Spinal cord (tissue), 10 donors: ENCODE measurements around the gene TCN2. TPM values are rescaled to one million over a fixed set of nuclear protein-coding genes. Genes with fewer than 3 reads are reported as not detected.
A peak's percentile ranks its signal among the peaks of the same experiment; 100 is the strongest.
"Not testable (repeated sequence)": the region's sequence is repeated elsewhere in the genome, so short reads cannot be mapped to it uniquely, and the experiment has no call there.

ENCODE experiments used
- DNase-seq, 6 donors: peaks; one replicate each; pipeline versions ENCODE4 v3.0.0 to v3.0.0-alpha.2; 2013 to 2015; ENCODE audit warnings: low spot score in 6 of 6, low read depth in 4 of 6
- H3K27ac ChIP-seq: one replicate; pipeline ENCODE4 v1.5.1; 2013; ENCODE audit warnings: low read depth, low read length, control low read depth
- H3K27me3 ChIP-seq: one replicate; pipeline ENCODE4 v1.6.1; 2013; ENCODE audit warnings: low read length; ENCODE audit not compliant: control insufficient read depth, insufficient read depth
- H3K36me3 ChIP-seq: one replicate; pipeline ENCODE4 v1.6.1; 2013; ENCODE audit warnings: low read length; ENCODE audit not compliant: control insufficient read depth, insufficient read depth
- H3K4me1 ChIP-seq: one replicate; pipeline ENCODE4 v1.6.1; 2013; ENCODE audit warnings: low read length; ENCODE audit not compliant: control insufficient read depth, insufficient read depth
- H3K4me3 ChIP-seq: one replicate; pipeline ENCODE4 v1.5.1; 2013; ENCODE audit warnings: low read depth, low read length, control low read depth
- H3K9me3 ChIP-seq: one replicate; pipeline ENCODE4 v1.6.1; 2013; ENCODE audit warnings: low read length; ENCODE audit not compliant: control insufficient read depth, insufficient read depth
- WGBS: methylation state at CpG from one replicate; pipeline ENCODE4 v1.1.5; 2013; ENCODE audit warnings: missing lambda C conversion rate; ENCODE audit not compliant: insufficient coverage; 5-methylcytosine and 5-hydroxymethylcytosine counted together
- polyA plus RNA-seq, 2 donors: library from polyadenylated mRNA; unstranded; fragments of 120-200 nt; gene quantifications; one replicate each; pipeline ENCODE4 v1.2.1, GENCODE V29; 2013; ENCODE audit not compliant: insufficient read length in 2 of 2
- total RNA-seq, 2 donors: library from RNA; depleted of rRNA in 1 of 2; stranded (reverse); fragments of 120-200 nt in 1 of 2; fragments of >200 nt in 1 of 2; gene quantifications; one replicate each; pipeline versions ENCODE4 v1.2.3 to v1.2.4, GENCODE V29; 2013 to 2014
- donor health status: healthy.

Gene TCN2
- total and polyA plus RNA-seq, 4 donors = 29.9 to 118 (median 47.3) TPM

DNA sequence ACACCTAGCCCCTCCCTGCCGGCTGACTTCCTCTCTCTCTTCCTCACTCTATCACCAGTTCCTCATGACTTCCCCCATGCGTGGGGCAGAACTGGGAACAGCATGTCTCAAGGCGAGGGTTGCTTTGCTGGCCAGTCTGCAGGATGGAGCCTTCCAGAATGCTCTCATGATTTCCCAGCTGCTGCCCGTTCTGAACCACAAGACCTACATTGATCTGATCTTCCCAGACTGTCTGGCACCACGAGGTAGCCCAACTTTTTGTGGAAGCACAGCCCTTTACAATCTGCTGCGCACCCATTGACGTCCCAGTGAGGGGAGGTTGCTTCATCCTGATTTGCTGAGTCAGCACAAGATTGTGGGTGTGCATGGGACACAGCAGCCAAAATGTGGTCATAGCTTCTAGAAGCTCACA lies 8.6 kb downstream of the TCN2 start:
- peaks cover 86% of the 10 kb centered on the region for H3K36me3 ChIP-seq
- no peaks in the 10 kb centered on the region for H3K4me1 ChIP-seq
- WGBS = 93% methylated on average over 7 of the region's 7 CpGs
- no peak overlapping the region for H3K4me3 ChIP-seq
- H3K27me3 ChIP-seq = no peaks in the 10 kb centered on the region
- H3K9me3 ChIP-seq = no peaks in the 10 kb centered on the region
- no peak for DNase-seq
- no peak overlapping the region for H3K27ac ChIP-seq

DNA sequence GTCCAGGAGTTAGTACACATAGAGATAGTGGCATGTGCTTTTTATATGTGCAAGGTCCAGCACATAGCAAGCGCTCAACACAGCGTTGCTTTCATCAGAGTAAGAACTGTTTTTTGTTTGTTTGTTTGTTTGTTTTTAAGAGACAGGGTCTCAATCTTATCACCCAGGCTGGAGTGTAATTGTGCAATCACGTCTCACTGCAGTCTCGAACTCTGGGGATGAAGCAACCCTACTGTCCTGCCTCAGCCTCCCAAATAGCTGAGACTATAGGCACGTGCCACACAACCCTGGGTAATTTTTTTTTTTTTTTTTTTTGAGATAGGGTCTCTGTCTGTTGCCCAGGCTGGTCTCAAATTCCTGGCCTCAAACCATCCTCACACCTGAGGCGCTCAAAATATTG lies 10.8 kb downstream of the TCN2 start:
- Histone ChIP-seq H3K27ac (no peak overlapping the region), H3K4me1 (no peaks in the 10 kb centered on the region), H3K36me3 (peaks cover 89% of the 10 kb centered on the region), H3K9me3 (no peaks in the 10 kb centered on the region), H3K4me3 (no peak overlapping the region), H3K27me3 (no peaks in the 10 kb centered on the region)
- no peak for DNase-seq
- WGBS = 100% methylated on average over 1 of the region's 6 CpGs

DNA sequence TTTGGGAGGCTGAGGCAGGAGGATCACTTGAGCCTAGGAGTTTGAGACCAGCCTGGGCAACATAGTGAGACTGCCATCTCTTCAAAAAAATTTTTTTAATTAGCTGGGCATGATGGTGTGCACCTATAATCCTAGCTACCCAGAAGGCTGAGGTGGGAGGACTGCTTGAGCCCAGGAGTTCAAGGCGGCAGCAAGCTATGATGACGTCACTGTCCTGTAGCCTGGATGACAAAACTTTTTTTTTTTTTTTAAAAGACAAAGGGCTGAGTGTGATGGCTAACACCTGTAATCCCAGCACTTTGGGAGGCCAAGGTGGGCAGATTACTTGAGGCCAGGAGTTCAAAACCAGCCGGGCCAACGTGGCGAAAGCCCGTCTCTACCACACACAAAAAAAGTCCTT lies 12.9 kb downstream of the TCN2 start:
- not testable (repeated sequence) for H3K27me3 ChIP-seq, H3K27ac ChIP-seq, H3K4me3 ChIP-seq, H3K9me3 ChIP-seq, H3K4me1 ChIP-seq, DNase-seq
- peaks cover 72% of the 10 kb centered on the region for H3K36me3 ChIP-seq
- 93% methylated on average over 2 of the region's 6 CpGs for WGBS

DNA sequence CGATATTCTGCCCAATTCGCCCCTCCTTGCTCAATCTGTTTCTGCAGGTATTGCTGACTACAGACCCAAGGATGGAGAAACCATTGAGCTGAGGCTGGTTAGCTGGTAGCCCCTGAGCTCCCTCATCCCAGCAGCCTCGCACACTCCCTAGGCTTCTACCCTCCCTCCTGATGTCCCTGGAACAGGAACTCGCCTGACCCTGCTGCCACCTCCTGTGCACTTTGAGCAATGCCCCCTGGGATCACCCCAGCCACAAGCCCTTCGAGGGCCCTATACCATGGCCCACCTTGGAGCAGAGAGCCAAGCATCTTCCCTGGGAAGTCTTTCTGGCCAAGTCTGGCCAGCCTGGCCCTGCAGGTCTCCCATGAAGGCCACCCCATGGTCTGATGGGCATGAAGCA lies 19.4 kb downstream of the TCN2 start:
- peaks cover 15% of the 10 kb centered on the region for H3K4me1 ChIP-seq

DNA sequence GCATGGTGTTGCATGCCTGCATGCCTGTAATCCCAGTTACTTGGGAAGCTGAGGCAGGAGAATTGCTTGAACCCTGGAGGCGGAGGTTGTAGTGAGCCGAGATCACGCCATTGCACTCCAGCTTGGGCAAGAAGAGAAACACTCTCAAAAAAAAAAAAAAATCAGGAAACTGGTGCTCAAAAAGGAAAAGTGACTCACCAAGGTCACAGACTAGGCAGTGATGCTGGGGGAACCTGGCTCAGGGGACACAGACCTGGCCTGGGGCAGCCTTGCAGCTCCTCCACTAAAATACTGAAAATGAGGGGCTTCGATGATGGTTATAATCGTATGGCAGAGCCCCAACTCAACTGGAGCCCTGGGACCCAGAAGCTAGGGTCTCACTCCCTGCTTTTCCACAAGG lies 20.5 kb downstream of the TCN2 start:
- no peak for DNase-seq
- no peak overlapping the region for H3K4me3 ChIP-seq
- H3K9me3 ChIP-seq = no peaks in the 10 kb centered on the region
- no peaks in the 10 kb centered on the region for H3K27me3 ChIP-seq
- 100% methylated on average over 5 of the region's 5 CpGs for WGBS
- no peak overlapping the region for H3K27ac ChIP-seq
- H3K4me1 ChIP-seq = peaks cover 15% of the 10 kb centered on the region
- peaks cover 30% of the 10 kb centered on the region for H3K36me3 ChIP-seq

More for the DNA sequence above, 19.4 kb downstream of the TCN2 start:
- Histone ChIP-seq H3K36me3 (peaks cover 41% of the 10 kb centered on the region), H3K27me3 (no peaks in the 10 kb centered on the region), H3K27ac (no peak overlapping the region), H3K4me3 (no peak overlapping the region), H3K9me3 (no peaks in the 10 kb centered on the region)
- WGBS = 91% methylated on average over 5 of the region's 5 CpGs
- no peak for DNase-seq

DNA sequence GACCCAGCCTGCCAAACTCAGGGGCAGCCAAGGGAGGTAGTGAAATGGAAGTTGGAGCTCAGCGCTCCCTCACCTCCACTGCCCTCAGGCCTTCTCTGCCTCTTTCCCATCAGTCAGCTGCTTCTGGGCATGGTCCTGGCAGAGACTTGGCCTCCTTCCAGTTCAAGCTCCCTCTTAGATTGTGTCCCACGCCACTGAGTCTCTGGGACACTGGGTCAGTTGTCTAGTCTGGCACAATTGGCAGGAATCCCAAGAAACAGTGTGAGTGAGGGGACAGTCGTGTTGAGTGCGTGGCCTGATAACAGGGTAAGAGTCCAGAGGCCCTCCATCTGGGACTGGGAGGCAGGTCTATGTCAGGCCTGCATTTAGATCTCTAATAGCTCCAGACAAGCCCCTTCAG lies 21.5 kb downstream of the TCN2 start:
- Histone ChIP-seq H3K9me3 (no peaks in the 10 kb centered on the region), H3K27ac (no peak overlapping the region), H3K27me3 (no peaks in the 10 kb centered on the region), H3K36me3 (peaks cover 25% of the 10 kb centered on the region), H3K4me1 (peaks cover 15% of the 10 kb centered on the region), H3K4me3 (no peak overlapping the region)
- DNase-seq = peak in 3 of 6 donors; percentile 38 to 85 (median 77)
- WGBS = 43% methylated on average over 3 of the region's 4 CpGs

DNA sequence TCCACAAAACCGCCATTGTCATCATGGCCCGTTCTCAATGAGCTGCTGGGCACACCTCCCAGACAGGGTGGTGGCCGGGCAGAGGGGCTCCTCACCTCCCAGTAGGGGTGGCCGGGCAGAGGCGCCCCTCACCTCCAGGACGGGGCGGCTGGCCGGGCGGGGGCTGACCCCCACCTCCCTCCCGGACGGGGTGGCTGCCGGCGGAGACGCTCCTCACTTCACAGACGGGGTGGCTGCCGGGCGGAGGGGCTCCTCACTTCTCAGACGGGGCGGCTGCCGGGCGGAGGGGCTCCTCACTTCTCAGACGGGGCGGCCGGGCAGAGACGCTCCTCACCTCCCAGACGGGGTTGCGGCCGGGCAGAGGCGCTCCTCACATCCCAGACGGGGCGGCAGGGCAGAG lies 24.5 kb downstream of the TCN2 start:
- 83% methylated on average over 2 of the region's 31 CpGs for WGBS
- H3K27ac ChIP-seq, H3K9me3 ChIP-seq, H3K27me3 ChIP-seq, DNase-seq, H3K4me3 ChIP-seq: not testable (repeated sequence)
- Histone ChIP-seq H3K36me3 (peaks cover 12% of the 10 kb centered on the region), H3K4me1 (peaks cover 35% of the 10 kb centered on the region)

DNA sequence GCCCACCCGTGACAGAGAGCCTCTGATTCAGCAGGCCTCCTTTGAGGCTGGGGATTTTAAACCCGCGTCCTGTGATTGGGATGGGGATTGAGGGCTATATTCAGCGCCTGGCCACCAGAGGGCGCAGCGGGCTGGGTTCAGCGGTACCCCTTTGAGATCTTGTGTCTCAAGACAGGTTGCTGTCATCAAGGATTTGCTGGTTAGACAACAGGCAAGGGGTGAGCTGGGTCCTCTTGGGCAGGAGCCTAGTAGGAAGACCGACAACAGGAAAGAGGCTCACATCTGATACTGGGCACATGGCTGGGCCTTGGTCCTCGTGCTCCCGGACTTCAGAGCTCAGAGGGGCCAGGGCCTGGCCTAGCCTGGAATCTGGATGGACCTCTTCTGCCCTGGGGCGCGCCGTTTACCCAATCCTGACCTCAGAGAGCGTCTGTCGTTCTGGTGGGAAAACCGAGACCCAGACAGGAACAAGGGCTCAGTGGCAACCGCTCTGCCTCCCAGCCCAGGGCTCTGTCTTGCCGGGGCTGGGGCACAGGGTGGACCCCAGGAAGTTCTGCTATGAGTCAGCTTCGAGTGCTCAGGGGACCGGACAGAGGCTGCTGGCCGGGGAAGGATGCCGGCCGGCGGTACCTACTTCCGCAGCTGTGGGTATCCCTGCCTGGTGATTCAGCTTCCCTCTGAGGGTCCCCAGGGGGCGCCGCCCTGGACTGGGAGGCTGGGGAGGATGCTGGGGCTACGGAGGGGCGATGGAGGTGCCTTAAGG lies 27.7 kb downstream of the TCN2 start:
- Histone ChIP-seq H3K27me3 (no peaks in the 10 kb centered on the region), H3K4me1 (peaks cover 33% of the 10 kb centered on the region), H3K4me3 (peak overlapping the region; percentile 45), H3K36me3 (peaks cover 8% of the 10 kb centered on the region), H3K27ac (peak overlapping the region; percentile 85), H3K9me3 (no peaks in the 10 kb centered on the region)
- 14% methylated on average over 29 of the region's 29 CpGs for WGBS
- DNase-seq = peak in 4 of 6 donors; percentile 65 to 94 (median 81)

DNA sequence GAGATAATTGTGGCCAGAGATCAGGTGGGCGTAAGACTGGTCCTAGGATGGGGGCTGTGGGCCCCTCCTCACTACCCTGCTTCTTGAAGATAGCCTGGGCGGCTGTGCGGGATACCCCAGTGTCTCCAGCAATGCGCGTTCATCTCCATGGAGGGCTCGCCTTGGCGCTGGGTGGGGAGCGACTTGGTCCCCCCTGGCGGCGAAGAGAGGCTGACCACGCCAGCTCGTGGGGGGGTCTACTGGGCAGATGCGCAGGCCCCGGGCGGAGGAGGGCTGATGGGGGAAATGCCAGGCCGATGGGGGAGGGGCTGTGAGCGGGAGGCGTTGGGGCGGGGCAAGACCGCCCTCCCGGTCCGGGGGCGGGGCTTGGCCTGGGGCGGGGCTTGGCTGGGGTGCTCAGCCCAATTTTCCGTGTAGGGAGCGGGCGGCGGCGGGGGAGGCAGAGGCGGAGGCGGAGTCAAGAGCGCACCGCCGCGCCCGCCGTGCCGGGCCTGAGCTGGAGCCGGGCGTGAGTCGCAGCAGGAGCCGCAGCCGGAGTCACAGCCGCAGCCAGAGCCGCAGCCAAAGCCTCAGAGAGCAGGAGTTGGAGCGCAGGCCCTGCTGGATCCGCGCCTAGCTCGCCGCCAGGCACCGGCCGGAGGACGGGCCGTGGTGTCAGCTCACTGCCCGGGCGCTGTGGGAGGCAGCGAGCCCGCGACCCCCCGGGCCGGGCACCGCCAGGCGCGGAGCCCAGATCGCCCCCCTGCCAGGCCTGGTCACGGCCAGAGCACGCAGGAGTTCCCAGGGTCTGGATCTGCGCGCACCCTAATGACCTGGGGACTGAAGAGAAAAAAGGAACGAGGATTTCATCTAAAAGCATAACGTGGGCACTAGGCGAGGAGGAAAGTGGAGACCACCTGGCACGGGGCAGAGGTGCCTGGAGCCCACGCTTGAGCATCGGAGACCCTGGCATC lies 28.6 kb downstream of the TCN2 start, which contains the start of gene SLC35E4:
SLC35E4 (plus strand) TSS at position 509 of the 953 bp plus-strand sequence. CDS start 670 bp downstream, outside the sequence.
- H3K27ac ChIP-seq = peak within 1 kb of the TSS; percentile 85
- peak; percentile 66 to 97 (median 85) for DNase-seq
- under 1% methylated on average over 73 of the region's 75 CpGs for WGBS

More for the DNA sequence above, 28.6 kb downstream of the TCN2 start, which contains the start of gene SLC35E4:
- no peaks in the 10 kb centered on the region for H3K9me3 ChIP-seq
- no peaks in the 10 kb centered on the region for H3K27me3 ChIP-seq
- H3K4me3 ChIP-seq = peak within 1 kb of the TSS; percentile 54
- H3K4me1 ChIP-seq = peaks cover 36% of the 10 kb centered on the region
- H3K36me3 ChIP-seq = peaks cover 9% of the 10 kb centered on the region
